HG03378 (cell line): ENCODE data around the gene CBFA2T2.

Source experiments
- ATAC-seq: cut with Tn5 transposase; IDR thresholded peaks from one replicate; pipeline ENCODE4 v1.9.1; 2021; ENCODE audit warnings: mild to moderate bottlenecking, moderate library complexity; ENCODE audit not compliant: unreplicated experiment

The CBFA2T2 gene

GRCh38 chr20:33675136-33675959 lies 185.5 kb downstream of the CBFA2T2 start:
- no peak for ATAC-seq

GRCh38 chr20:33676121-33676520 lies 186.2 kb downstream of the CBFA2T2 start:
- ATAC-seq = no peak

DNA sequence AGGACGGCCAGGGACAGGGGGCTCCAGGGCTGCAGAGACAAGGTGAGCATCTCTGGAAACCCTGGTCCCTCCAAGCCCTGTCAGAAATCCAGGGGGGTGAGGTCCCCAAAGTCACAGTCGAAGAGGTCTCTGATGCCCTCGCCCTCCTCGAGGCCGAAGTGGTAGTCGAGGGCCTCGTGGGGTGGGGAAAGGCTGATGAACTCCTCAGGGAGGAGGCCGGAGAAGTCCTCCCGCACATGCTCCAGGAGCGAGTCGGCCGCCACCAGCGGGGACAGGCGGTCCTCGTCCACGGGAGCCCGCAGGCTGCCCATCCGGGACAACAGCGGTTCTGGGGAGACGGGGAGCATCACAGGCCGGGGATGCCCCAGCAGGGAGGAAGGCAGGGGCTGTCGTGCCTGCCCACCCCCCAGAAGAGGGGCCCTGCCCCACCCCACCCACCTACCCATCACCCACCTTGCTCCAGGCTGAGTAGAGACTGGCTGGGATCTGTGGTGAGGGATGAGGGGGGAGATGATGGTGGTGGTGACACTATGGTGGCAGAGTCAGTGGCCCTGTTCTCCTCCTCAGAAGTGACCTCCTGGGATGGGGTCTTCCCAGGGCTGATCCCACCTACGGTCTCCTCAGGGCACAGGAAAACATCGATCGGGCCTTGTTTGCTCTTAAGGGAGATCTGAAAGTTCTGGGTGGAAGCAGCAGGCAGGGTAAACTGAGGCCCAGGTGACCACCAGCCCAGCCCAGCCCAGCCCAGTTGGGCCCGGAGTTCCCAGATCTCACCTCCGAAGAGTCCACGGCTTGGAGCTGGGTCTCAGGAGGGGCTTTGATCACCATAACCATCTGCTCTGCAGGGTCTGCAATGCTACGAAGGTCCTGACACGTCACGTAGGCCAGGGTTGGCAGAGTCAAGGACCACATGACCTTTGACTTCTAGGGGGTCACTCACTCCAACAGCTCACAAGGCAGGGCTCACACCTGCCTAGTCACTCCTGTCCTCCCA lies 187.1 kb downstream of the CBFA2T2 start:
- ATAC-seq = no peak

- no peak for ATAC-seq
Measured at GRCh38 chr20:33677991-33678702, 188.3 kb downstream of the CBFA2T2 start.

DNA sequence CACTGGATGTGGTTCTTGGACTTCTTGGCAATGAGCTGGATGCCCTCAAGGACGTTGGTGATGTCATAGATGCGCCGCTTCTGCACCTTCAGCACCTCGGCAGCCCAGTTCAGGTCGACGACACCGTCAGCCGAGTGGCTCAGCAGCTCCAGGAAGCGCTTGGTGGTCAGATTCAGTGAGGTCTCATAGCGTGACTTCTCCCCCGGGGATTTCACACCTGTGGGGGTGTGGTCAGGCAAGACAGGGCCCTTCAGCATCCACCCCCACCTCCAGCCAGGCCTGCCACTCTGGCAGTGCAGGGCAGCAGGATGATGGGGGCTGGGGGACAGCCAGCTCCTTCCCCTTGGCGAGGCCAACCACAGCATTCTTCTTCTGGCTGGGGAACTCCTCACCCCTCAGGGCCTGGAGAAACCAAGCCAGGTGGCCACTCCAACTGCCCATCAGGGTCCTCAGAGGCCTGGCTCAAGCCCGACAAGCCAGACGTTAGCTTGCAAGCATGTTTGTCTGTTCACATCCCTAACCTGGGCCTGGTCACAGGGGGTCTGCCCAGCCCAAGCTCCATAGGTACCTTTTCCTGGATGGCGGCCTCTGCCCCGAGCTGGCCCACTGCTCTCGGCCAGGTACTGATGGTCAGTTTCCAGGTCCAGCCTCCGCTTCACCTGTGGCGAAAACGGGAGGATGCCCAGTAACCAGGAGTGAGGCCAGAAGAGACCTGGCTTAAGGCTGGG lies 190.0 kb downstream of the CBFA2T2 start:
- no peak for ATAC-seq

- ATAC-seq = no peak
Measured at GRCh38 chr20:33680686-33681085, 190.8 kb downstream of the CBFA2T2 start.

DNA sequence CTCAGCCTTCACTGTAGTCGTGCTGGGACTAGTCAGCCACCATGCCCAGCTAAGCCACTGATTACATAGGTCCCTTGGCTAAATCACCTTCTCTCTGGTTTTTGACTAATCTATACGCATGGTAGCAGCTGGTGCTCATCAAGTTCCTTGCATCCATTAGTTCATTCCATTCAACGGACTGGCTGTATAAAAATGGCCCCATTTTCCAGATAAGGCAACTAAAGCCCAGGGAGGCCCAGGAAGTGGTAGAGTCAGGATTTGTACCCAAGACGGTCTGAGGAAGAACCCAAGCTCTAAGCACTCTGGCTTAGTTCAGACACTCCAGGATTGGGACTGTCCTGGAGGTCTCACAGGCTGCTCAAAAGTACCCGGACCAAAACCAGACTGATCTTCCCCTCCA lies 191.4 kb downstream of the CBFA2T2 start:
- ATAC-seq = no peak

DNA sequence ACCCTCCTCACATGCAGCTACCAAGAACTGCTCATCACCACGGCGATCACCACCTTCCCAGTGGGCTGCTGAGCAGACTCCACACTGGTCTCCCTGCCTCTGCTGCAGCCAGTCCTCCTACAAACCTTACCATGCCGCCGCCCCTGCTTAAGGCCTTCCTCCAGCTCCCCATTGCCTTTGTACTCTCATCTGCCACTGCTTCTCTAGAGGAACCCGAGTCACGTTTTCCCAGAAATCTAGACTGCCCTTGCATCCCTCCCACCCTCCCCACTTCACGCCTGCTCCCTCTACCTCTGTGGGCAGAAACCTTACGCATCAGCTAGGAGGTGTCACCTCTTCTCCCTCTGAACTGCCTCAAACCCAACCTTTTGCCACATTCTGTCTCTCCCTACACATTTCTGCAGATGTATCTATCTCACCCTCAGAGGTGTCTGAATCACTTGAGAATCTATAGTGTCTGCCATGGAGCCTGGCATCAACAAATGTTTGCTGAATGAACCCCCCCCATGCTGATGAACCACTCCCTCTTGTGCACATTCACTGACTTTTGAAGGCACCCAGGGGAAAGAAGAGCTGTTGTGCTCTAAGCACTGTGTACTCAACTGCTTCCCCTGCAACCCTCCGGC lies 191.9 kb downstream of the CBFA2T2 start:
- ATAC-seq = no peak

GRCh38 chr20:33684533-33685327 lies 194.8 kb downstream of the CBFA2T2 start:
- ATAC-seq = no peak

- ATAC-seq = no peak
Measured at GRCh38 chr20:33685328-33686099, 195.6 kb downstream of the CBFA2T2 start.

GRCh38 chr20:33686100-33686983 lies 196.4 kb downstream of the CBFA2T2 start, which contains the start of gene E2F1:
TSS of gene E2F1 (minus strand) at chr20:33686385. CDS start at chr20:33686264, 121 bp downstream.
- peak; percentile 58 for ATAC-seq

- no peak for ATAC-seq
Measured at GRCh38 chr20:33686984-33687366, 197.1 kb downstream of the CBFA2T2 start.

- no peak for ATAC-seq
Measured at GRCh38 chr20:33687370-33687915, 197.5 kb downstream of the CBFA2T2 start.

GRCh38 chr20:33687993-33688937 lies 198.4 kb downstream of the CBFA2T2 start:
- no peak for ATAC-seq

GRCh38 chr20:33688938-33689424 lies 199.1 kb downstream of the CBFA2T2 start:
- no peak for ATAC-seq

- ATAC-seq = no peak
Measured at GRCh38 chr20:33689493-33689892, 199.6 kb downstream of the CBFA2T2 start.
